Measurements from ENCODE around the gene ITPR1.

ITPR1 gene

DNA sequence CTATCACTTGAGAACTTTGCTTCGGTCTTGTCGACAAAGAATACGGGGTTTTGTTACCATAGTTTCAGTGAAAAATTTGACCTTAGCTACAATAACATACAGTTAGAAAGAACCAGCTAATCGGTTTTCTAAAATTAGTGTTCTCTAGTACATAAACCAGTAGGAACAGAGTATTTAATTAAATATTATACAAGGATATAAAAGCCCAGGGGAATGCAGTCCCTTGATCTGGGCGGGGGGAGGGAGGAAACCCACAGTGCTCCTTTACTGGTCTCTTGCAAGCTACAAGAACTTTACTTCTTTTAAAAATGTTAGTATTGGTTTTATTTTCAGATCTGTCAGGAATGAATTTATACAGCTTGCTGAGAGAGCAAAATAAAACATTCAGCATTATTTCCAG lies 41.8 kb downstream of the ITPR1 start:
- no peak for DNase-seq

DNA sequence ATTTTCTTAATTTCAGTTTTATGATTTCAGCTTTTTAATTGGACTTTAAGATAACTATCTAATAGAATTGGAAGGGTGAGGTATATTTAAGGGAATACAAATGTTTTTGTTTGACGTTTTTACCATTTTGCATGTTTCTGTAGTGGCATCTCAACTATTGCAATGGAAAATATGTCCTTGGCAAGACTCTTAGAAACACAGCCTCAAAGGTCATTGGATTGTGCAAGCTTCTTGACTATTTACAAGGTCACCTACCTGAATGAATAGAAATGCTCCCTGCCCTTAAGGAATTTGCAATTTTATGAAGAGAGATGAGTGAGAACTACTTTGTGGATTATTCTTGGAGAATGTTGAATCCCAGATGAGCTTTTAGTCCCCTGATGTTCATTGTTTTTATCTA lies 43.1 kb downstream of the ITPR1 start:
- no peak for DNase-seq

DNA sequence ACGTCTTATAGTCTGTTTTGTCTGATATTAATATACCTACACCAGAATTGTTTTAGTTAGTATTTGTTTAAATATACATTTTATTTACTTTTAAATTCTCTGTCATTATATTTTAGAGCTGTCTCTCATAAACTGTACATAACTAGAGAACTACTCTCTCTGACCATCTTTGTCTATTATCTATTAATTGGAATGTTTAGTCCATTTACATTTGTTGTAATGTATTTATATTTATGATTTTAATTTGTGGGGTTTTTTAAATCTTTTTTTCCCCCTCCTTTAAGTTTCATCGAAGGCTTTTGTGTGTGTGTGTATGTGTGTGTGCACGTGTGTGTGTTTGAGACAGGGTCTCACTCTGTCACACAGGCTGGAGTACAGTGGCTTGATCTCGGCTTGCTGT lies 47.1 kb downstream of the ITPR1 start:
- no peak for DNase-seq

DNA sequence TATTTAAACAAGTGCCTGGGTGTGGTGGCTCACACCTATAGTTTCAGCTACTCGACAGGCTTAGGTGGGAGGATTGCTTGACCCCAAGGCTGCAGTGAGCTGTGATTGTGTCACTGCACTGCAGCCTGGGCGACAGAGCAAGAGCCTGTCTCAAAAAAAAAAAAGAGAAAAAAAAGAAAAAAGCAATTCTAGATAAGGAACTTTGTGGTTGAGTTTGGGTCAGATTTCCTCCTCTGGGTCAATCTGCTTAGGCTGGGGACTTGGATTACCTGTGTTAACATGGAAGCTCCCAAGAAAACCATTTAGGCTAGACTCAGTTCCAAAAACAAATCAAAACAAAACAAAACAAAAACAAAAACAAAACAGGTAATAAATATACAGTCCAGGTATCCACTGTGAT lies 50.0 kb downstream of the ITPR1 start:
- no peak for DNase-seq

DNA sequence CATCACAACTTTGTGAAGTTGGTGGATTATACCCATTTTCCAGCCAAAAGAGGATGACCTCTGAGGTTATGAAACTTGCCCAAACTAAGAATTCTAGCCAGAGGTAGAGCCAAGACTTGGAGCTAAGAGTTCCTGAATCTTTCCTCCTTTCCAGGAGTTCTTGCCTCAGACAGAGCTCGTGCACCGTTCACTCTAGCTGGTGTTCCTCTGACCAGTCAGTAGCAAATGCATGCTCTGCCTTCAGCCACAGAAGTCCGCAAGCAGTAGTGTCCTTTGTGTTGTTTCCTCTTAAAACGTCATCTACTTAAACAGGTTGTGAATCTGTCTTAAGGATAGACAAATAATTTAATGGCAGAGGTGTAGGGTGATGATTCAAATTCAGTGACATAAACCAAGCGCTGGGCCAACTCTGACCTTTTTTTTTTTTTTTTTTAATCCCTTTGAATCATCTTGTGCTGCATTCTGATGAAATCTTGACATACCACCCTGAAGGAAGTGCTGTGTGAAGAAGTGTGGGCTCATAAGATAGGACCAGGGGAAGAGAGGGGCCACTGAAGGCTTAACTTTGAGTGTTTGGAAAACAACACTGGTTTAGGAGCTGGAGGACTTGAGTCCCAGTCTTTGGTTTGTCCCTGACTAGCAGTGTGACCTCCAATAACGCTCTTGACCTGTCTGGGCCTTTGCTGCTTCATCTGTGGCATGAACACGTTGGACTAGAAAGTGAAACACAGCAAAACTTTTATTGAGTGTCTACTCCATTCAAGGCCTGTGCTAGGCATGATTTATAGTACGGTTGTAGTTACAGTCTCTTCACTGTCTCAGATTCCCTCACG lies 53.4 kb downstream of the ITPR1 start:
- no peak for DNase-seq

DNA sequence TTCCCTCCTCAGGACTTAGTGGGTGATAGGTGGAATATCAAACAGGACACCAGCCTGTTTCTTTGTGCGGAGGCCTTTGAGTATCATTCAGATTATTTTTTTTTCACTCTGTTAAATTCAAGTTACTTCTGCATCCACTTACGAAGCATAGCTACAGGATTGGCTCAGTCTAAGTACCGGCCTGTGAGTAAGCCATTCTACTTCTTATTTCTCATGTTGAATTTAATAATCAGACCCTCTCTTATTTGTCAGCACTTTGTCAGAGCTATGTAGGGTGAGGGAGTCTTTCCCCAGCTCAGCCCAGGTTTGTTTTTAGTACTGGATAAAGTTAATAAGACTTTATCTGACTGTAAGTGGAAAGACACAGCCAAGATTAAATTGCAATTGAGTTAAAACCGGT lies 54.7 kb downstream of the ITPR1 start:
- no peak for DNase-seq

DNA sequence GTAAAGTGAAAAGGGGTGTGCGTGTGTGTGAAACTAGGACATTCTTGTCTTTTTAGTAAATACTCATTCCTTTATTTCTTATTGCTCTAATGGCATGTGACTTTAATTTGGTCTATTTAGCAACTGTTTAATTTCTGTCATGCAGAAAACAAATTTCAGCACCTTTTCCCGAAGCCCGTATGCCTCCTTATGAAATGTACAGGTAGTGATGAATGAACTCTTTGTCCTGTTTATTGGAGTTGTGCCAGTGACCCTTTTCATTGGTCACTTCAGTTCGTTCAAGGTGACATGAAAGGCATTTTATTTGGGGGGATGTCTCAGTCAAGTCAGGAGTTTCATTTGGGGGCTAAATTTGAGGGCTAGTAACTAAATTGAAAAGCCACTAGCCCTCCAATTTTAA lies 55.2 kb downstream of the ITPR1 start:
- DNase-seq: no peak

DNA sequence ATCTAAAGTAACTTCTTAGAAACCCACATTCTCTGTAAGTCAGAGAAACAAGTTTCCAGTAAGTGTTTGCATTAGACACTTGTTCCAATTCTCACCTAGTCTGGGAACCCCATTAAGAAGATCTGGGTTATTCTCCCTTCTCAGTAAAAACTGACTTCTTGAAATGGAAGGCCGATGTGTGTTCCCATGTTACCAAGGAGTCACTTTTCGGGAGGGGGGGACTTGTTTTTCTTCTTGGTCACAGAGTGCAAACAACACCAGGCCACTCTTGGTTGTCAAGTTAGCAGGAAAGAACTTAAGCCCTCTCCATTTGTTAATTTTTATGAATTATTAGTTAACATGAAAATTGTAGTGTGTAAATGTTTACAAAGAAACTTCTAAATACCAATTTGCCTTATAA lies 55.6 kb downstream of the ITPR1 start:
- no peak for DNase-seq

DNA sequence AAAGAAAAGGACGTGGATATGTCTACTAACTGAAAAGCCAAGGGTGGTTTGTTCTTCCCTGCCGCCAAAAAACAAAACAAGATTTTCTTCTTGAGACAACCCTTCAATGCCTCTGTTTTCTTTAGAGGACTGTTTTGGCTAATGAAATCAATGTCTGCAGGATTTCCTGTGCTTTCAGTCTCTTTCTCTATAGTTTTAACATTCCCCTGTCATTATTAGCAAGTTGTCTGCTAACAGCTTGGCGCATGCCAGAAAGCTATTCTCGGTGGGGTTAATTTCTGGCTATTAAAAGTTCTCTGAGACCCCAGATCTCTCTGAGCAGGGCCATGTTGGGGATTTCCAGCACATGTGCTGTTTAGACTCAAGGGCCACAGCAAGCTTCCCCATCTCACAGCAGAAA lies 56.7 kb downstream of the ITPR1 start:
- DNase-seq: no peak

DNA sequence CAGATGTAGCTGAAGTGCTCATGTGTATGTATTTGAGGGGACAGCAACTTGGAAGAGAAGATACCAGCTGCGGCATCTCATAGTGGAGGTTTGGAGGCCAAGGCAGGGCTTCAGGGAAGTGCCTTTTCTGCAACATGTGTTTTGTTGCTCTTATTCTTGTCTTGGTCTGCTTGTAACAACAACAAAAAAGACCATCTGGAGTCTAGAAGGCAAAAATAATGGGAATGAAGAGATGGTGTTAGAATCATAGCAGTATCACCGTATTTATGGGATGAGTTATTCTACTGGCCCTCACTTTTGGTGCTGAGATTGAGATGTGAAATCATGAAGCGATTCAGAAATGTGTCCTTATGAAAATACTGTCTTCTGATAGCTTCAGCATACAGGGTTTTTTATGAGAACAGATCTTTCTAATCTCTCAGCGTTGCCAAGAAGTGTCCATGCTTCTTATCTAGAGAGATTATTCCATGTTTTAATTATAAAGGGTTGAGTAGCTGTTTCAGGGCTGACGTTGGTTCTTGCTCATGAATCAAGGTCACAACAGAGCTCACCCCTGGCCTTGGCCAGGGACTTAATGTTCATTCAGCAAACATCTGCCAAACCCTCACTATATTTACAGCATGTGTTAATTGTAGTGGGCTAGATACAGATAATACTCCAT lies 58.0 kb downstream of the ITPR1 start:
- DNase-seq: no peak

DNA sequence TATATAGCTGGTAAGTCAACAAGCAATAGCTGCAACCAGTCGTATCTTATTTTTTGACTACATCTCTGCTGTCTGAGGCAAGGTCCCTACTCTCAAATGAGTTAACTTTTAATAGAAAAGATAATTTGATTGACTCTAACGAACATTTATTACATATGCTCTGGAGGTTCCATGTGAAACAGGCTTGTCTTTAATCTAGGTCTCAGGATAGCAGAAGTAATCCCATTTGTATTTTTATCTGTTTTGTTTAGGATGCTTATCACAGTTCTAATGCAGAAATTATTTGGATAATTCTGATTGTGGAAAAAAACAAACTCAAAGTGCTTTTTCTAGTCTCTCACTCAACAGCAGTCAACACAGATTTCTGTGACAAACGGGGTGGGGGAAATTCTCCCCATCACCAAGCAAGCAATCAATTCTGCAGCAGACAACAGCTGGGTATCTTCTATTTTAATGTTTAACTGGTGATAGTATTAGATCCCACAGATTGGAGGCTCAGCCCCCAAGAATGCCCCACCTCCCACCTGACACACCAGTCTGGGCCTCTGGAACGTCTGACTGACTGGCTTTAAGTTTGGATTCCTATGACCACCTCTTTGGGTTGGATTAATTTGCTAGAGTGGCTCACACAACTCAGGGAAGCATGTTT lies 58.8 kb downstream of the ITPR1 start:
- no peak for DNase-seq

DNA sequence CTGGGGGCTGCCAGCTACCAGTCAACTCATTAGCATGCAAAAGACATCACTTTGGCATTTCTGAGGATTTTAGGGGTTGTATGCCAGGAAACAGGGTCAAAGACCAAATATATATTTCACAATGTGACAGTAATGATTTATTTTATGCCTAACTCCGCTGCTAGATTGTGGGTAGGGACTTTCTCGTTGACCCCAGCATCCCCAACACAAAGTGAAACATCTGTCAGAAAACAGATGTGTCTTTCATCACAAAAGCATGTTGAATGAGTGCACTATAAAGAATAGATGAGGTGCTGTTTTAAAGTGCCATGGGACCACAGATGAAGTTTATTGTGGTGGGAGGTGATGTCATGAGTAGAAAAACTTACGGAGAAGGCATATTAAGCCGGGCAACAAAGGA lies 59.7 kb downstream of the ITPR1 start:
- no peak for DNase-seq

DNA sequence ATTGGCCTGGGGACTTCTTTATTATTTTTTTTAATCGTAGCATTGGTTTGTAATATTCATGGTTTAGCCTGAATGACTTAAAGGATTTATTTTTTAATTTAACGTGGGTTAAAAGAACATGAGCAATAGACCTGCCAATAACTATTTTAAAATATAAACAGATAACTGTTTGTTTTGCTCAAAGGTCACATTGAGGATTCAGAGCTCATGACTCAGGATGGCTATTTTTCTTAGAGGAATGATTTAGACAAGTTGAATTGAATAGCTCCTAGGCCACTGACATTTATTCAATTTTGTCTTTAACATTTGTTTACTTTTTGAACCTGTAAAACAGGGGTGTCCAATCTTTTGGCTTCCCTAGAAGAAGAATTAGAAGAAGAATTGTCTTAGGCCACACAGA lies 68.5 kb downstream of the ITPR1 start:
- DNase-seq: no peak

DNA sequence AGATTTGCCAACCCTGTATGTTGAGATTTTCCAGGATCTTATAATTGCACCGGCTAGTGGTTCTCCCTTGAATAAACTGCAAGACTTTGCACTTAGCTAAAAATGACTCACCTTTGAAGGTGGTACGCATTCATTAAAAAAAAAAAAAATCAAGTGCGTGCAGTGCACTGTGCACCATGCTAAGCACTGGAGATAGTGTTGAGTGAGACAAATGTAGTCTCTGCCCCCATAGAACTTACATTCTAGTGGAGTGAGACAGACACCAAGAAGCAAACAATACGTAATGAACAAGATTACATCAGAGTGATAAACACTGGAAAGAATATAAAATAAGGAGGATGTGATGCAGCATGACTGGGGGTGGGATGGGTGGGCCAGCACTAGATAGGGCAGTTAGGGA lies 69.4 kb downstream of the ITPR1 start:
- no peak for DNase-seq

DNA sequence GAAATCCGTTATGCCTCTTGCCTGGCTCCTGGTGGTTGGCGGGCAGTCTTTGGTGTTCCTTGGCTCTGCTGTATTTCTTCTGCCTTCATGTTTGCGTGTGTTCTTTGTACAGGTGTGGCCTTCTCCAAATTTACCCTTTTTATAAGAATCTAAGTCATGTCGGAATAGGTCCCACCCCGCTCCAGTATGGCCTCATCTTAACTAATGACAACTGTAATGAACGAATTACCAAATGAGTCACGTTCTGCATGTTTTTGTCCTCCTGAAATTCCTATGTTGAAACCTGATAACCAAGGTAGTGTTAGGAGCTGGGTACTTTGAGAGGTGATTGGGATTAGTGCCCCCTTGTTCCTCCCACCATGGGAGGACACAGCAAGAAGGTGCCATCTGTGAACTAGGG lies 71.1 kb downstream of the ITPR1 start:
- DNase-seq: no peak

DNA sequence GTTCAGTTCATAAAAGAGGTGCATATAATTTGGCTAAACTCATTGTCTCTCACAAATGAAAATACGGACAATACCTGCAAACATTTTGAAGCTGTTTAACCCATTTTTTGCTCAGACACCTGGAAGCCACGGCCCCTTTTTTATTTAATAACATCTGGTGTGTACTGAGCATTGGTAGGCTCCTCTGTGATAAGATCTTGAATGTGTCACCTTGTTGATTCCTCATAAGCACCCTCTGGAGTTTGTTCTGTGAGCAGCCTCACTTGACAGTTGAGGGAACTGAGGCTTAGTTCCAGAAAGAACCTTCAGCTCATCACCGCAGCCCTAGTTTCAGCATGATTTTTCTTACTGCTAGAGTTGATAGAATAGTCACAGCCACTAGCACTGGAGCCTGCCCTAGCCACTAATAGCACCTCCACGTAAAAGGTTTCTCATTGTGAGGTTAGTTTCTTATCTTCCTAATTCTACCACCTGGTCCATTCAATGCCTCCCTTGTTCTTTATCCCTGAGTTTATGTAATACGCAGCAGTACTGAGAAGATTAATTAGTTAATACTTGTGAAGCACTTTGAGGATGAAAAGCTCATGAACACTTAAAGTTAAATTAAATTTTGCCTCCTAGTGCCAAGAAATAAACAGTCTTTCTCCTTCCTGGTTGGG lies 71.9 kb downstream of the ITPR1 start:
- no peak for DNase-seq

DNA sequence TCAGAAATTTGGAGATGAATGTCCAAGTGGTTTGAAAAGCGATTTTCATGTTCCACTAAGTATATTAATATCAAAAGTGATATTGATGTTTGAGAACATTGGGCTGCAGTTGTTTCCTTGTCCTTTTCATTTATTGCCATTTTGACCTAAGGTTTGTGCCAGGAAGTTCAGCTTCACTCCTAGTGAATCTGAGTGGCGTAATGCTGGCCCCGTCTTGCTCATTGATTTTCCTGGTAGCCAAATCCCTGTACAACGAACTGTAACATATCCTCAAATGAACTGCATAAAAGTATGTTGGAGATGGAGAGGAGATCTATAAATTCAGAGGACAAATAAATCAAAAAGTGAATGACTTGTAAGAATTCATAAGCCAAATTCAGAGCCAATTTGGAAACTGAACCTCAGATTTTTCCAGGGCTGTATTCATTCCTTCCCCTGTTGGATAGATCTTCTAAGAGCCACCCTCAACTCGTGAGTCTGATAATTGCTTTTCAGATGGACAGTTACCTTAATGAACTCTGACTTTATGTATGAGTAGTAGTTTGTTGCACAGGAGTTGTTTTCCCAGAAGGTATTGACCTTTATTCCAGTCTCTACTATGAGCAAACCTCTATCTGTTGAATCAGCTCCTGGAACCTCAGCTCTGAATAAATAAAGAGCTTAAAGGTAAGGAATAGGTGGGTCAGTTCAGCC lies 72.8 kb downstream of the ITPR1 start:
- DNase-seq: no peak

DNA sequence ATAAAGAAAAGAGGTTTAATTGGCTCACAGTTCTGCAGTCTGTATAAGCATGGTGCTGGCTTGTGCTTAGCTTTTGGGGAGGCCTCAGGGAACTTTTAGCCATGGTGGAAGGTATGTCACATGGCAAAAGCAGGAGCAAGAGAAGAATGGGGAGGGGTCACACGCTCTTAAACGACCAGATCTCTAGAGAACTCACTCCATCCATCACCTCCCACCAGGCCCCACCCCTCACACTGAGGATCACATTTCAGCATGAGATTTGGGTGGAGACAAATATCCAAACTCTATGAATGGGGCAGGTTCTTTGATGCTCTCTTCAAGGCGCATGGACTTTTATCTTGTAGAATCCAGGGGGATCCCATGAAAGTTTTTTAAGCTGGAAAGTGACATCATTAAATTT lies 75.7 kb downstream of the ITPR1 start:
- no peak for DNase-seq

DNA sequence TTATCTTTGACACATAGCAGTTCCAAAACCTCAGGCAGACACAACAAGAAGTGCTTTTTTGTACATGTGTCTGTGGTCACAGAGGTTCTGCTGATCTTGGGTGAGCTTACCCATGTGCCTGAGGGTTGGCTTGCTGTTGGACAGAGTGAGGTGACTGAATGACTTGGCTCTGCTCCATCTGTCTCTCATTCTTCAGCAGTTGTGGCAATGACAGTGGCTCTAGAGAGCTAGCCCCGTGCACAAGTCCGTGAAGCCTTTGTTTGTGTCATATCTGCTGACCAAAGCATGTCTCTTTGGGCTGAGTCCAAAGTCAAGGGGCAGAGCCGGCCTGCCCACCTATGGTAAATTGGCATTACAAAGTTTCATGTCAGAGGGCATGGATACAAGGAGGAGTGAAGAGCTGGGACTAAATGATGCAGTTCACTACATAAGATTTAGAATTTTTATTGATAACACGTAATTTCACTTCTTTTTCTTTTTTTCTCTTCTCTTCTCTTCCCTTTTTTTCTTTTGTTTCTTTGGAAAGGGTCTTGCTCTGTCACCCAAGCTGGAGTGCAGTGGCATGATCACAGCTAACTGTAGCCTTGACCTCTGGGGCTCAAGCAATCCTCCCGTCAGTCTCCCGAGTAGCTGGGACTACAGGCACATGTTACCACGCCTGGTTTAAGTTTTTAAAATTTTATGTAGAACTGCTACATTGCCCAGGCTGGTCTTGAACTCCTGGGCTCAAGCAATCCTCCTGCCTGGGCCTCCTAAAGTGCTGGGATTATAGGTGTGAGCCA lies 77.9 kb downstream of the ITPR1 start:
- no peak for DNase-seq

DNA sequence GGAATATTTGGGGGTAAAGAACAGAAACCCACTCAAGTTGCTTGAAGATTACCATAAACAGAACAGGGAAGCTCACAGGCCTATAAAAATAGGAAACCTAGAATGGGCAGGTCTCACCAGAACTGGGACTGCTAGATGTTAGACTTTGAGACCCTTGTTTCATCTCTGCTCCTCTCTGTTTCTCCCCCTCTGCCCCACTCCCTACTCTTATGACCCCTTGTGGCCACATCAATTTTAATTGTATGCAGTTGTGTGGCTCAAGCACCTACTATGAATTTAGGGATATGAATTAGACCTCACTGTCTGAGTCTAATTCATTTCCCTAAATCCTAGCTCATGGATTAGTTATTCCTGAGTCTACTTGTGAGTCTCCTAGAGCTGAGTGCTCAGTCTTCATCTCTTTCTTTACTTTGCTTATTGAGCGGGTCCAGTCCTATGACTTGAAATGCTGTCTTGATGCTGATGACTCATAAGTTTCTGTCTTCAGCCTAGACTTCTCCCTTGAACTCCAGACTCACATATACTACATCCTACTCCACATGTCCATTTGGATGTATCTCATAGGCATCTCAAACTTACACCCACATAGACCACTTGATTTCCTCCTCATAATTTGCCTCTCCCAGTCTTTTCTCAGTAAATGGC lies 78.7 kb downstream of the ITPR1 start:
- DNase-seq: no peak

DNA sequence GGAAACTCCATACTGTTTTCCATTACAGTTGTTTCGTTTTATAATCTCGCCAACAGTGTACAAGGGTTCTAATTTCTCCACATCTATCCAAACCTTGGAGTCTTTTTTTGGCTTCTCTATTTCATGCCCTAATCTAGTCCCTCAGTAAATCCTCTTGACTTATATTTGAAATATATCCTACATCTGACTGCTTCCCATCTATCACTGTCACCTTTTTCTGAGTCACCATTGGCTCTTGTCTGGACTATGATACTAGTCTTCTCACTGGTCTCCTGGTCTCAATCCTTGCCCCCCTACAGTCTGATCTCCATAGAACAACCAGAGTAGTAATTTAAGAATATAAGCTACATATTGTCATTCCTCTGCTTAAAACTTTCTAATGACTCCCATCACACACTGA lies 80.0 kb downstream of the ITPR1 start:
- DNase-seq: no peak

Data from activated naive CD4-positive, alpha-beta T cell treated with anti-CD3 and anti-CD28 coated beads, Interleukin-2, amount 50 U/mL, for 16 hours (primary cell).